Panc1 (cell line): ENCODE measurements around the gene DPEP3.
"Not testable (repeated sequence)": the region's sequence is repeated elsewhere in the genome, so short reads cannot be mapped to it uniquely, and the experiment has no call there.

ENCODE experiments used
- CTCF ChIP-seq: fragments of 450-650 bp; IDR thresholded peaks from 2 replicates; pipeline ENCODE4 v1.5.1; 2017; ENCODE audit warnings: mild to moderate bottlenecking
- POLR2AphosphoS5 ChIP-seq: IDR thresholded peaks from 2 replicates; pipeline ENCODE4 v1.6.1; 2012; ENCODE audit warnings: mild to moderate bottlenecking, low read depth, low read length, moderate library complexity
- SIN3A ChIP-seq: IDR thresholded peaks from 2 replicates; pipeline ENCODE4 v1.6.1; 2012; ENCODE audit warnings: low read depth, mild to moderate bottlenecking, low read length, moderate library complexity, borderline replicate concordance; ENCODE audit not compliant: insufficient read depth
- TCF7L2 ChIP-seq: IDR thresholded peaks from 2 replicates; pipeline ENCODE4 v1.6.1; 2011; ENCODE audit warnings: mild to moderate bottlenecking, low read depth, low read length, inconsistent platforms
- TF ChIP-seq, protein P1 (sequence below), 2 experiments: IDR thresholded peaks; 2 replicates each; pipeline ENCODE4 v1.6.1; 2011 to 2012; ENCODE audit warnings: low read depth in 2 of 2, control low read depth in 1 of 2, low read length in 1 of 2, mild to moderate bottlenecking in 1 of 2, moderate library complexity in 1 of 2; ENCODE audit not compliant: insufficient read depth in 1 of 2

DNA sequence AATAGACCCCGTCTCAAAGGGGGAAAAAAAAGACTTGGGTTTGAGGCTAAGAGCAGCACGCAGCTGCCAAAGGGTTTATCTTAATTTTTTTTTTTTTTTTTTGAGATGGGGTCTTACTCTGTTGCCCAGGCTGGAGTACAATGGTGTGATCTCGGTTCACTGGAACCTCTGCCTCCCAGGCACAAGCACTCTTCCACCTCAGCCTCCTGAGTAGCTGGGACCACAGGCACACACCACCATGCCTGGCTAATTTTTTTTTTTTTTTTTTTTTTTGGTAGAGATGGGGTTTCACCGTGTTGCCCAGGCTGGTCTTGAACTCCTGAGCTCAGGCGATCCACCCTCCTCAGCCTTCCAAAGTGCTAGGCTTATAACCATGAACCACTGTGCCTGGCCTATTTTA is 42.6 kb downstream of the DPEP3 start:
- not testable (repeated sequence) for TF ChIP-seq CTCF, POLR2AphosphoS5, SIN3A, TCF7L2
- TF ChIP-seq, protein P1, sequence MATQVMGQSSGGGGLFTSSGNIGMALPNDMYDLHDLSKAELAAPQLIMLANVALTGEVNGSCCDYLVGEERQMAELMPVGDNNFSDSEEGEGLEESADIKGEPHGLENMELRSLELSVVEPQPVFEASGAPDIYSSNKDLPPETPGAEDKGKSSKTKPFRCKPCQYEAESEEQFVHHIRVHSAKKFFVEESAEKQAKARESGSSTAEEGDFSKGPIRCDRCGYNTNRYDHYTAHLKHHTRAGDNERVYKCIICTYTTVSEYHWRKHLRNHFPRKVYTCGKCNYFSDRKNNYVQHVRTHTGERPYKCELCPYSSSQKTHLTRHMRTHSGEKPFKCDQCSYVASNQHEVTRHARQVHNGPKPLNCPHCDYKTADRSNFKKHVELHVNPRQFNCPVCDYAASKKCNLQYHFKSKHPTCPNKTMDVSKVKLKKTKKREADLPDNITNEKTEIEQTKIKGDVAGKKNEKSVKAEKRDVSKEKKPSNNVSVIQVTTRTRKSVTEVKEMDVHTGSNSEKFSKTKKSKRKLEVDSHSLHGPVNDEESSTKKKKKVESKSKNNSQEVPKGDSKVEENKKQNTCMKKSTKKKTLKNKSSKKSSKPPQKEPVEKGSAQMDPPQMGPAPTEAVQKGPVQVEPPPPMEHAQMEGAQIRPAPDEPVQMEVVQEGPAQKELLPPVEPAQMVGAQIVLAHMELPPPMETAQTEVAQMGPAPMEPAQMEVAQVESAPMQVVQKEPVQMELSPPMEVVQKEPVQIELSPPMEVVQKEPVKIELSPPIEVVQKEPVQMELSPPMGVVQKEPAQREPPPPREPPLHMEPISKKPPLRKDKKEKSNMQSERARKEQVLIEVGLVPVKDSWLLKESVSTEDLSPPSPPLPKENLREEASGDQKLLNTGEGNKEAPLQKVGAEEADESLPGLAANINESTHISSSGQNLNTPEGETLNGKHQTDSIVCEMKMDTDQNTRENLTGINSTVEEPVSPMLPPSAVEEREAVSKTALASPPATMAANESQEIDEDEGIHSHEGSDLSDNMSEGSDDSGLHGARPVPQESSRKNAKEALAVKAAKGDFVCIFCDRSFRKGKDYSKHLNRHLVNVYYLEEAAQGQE (IDR thresholded peaks at IDR 0.05; ENCODE audit: insufficient read depth in 1 of 2, low read depth in 2 of 2, low read length in 1 of 2), result not testable (repeated sequence)
